GM19035 (cell line): ENCODE results near the gene FRMD6.
"Not testable (repeated sequence)": the region's sequence is repeated elsewhere in the genome, so short reads cannot be mapped to it uniquely, and the experiment has no call there.

Source experiments
- ATAC-seq: cut with Tn5 transposase; IDR thresholded peaks from one replicate; pipeline ENCODE4 v1.9.1; 2021; ENCODE audit not compliant: unreplicated experiment

FRMD6 gene

GRCh38 chr14:51628238-51628637 is 23.5 kb upstream of the FRMD6 start:
- no peak for ATAC-seq

- ATAC-seq = no peak
Measured at GRCh38 chr14:51630987-51631386, 20.7 kb upstream of the FRMD6 start.

GRCh38 chr14:51633298-51633697 is 18.4 kb upstream of the FRMD6 start:
- not testable (repeated sequence) for ATAC-seq

GRCh38 chr14:51636109-51636508 is 15.6 kb upstream of the FRMD6 start:
- ATAC-seq = no peak

GRCh38 chr14:51638071-51638944 is 13.4 kb upstream of the FRMD6 start:
- ATAC-seq = no peak

- ATAC-seq = no peak
Measured at GRCh38 chr14:51639668-51640316, 11.9 kb upstream of the FRMD6 start.

- no peak for ATAC-seq
Measured at GRCh38 chr14:51643140-51643539, 8.6 kb upstream of the FRMD6 start.

- ATAC-seq = no peak
Measured at GRCh38 chr14:51644217-51644933, 7.3 kb upstream of the FRMD6 start.

GRCh38 chr14:51648296-51648695 is 3.4 kb upstream of the FRMD6 start:
- ATAC-seq = no peak

GRCh38 chr14:51650716-51651387 is 858 bp upstream of the FRMD6 start:
- ATAC-seq = no peak

- peak; percentile 40 for ATAC-seq
Measured at GRCh38 chr14:51652168-51653078, 713 bp downstream of the FRMD6 start.

GRCh38 chr14:51653079-51653774 is 1.5 kb downstream of the FRMD6 start:
- ATAC-seq = no peak

GRCh38 chr14:51653775-51654532 is 2.2 kb downstream of the FRMD6 start:
- ATAC-seq = no peak

GRCh38 chr14:51654533-51654845 is 2.8 kb downstream of the FRMD6 start:
- ATAC-seq = no peak

GRCh38 chr14:51657762-51658161 is 6.1 kb downstream of the FRMD6 start:
- ATAC-seq = no peak

GRCh38 chr14:51658441-51659173 is 6.9 kb downstream of the FRMD6 start:
- ATAC-seq = no peak

- ATAC-seq = no peak
Measured at GRCh38 chr14:51660741-51661140, 9.0 kb downstream of the FRMD6 start.

GRCh38 chr14:51661504-51661903 is 9.8 kb downstream of the FRMD6 start:
- ATAC-seq = no peak
